ENCODE results near the gene NR2C2AP.
"Not testable (repeated sequence)": the region's sequence is repeated elsewhere in the genome, so short reads cannot be mapped to it uniquely, and the experiment has no call there.

NR2C2AP gene

DNA sequence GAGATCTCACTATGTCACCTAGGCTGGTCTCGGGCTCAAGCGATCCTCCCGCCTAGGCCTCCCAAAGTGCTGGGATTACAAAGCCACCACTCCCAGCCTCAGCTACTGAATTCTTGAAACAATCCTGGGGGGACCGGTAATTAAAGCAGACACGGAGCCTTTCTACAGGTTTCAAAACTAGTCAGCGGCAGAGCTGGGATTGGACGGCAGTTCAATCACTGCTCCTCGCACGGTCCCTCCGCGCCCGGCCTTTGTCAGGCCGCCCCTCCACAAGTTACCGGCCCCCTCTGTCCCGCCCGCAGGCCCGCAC is 11.5 kb downstream of the NR2C2AP start:
- in situ Hi-C loops (cut with HindIII; ENCODE audit: low sequenced_read_pairs), result no loop called here
- no peak for DNase-seq (ENCODE audit: low read depth, low spot score)
- H3K4me3 ChIP-seq (ENCODE audit: low read depth, low read length), result peak overlapping the region; percentile 99
- TF ChIP-seq, protein P1, sequence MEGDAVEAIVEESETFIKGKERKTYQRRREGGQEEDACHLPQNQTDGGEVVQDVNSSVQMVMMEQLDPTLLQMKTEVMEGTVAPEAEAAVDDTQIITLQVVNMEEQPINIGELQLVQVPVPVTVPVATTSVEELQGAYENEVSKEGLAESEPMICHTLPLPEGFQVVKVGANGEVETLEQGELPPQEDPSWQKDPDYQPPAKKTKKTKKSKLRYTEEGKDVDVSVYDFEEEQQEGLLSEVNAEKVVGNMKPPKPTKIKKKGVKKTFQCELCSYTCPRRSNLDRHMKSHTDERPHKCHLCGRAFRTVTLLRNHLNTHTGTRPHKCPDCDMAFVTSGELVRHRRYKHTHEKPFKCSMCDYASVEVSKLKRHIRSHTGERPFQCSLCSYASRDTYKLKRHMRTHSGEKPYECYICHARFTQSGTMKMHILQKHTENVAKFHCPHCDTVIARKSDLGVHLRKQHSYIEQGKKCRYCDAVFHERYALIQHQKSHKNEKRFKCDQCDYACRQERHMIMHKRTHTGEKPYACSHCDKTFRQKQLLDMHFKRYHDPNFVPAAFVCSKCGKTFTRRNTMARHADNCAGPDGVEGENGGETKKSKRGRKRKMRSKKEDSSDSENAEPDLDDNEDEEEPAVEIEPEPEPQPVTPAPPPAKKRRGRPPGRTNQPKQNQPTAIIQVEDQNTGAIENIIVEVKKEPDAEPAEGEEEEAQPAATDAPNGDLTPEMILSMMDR (IDR thresholded peaks at IDR 0.05; ENCODE audit: low read depth, low read length), result no peak

DNA sequence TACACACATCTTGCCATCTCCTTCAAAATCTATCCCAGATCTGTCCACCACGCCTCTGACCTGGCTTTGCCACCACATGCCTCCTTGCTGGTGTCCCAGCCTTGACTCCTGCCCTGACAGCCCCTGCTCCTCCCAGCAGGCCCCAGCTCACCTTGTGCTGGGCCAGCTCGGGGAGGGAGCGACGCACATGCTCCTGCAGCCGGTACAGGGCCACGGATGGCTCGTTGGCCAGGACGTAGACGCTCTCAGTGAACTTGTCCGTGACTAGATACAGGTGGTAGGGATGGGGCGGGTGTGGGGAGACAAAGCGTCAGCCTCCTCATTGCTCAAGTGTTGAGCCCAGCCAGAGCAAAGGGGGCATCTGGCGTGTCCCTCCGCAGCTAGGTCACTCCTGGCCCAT is 16.5 kb downstream of the NR2C2AP start:
- no peak for DNase-seq (ENCODE audit: low read depth, low spot score)
- in situ Hi-C loops (cut with HindIII; ENCODE audit: low sequenced_read_pairs), result no loop called here
- no peak overlapping the region for H3K4me3 ChIP-seq (ENCODE audit: low read depth, low read length)
- TF ChIP-seq, protein P1 (IDR thresholded peaks at IDR 0.05; ENCODE audit: low read depth, low read length), result no peak

DNA sequence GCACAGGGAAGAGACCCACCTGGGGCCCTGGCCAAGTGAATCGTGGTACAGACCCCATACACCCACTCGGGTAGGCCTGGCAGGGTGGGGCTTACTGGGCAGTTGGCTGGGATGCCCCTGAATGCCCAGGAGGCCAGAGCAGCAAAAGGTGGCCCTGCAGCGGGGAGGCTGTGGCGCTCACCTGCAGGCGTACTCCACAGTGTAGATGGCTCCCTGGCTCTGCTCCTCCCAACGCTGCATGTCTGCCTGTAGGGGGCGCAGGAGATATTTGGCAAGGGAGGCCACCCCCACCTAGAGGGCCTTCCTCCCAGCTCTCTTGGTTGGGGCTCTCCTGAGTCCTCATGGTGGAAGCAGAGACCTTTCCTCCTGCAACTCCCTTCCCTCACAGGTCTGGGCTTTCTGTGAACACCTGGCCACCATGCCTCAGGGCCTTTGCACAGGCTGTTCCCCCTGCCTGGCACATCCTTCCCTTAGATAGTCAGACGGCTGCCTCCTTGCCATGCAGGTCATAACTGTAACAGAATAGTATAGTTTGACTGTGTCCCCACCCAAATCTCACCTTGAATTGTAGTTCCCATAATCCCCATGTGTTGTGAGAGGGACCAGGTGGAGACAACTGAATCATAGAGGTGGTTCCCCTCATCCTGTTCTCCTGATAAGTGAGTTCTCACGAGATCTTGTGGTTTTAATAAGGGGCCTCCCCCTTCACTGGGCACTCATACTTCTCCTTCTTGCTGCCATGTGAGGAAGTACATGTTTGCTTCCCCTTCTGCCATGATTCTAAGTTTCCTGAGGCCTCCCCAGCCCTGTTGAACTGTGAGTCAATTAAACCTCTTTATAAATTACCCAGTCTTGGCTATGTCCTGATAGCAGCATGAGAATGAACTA is 17.1 kb downstream of the NR2C2AP start:
- no peak overlapping the region for H3K4me3 ChIP-seq (ENCODE audit: low read depth, low read length)
- TF ChIP-seq, protein P1 (IDR thresholded peaks at IDR 0.05; ENCODE audit: low read depth, low read length), result peak; percentile 72
- in situ Hi-C loops (cut with HindIII; ENCODE audit: low sequenced_read_pairs), result no loop called here
- DNase-seq (ENCODE audit: low read depth, low spot score), result no peak

DNA sequence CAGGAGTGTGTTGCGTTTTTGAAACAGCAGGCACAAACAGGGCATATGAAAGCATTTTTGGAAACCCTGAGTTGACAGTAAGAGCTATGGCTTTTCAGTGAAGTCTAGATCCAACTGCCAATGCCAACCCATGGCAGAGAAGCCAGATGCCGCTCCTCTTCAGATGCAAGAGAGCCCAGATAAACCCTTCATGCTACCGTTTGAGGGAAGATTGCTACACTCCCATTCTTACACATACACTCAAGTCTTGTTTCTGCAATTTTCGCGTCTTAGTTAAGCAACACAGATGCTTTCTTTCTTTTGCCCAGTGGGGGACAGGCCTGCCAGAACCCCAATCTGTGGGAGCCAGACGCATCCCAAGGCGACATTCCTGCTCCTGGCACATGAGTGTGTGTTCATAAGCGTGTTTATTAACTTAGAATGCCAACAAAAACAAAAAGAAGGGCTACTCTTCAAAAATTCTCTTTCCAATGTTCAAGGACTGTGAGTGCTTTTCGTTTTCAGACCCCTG is 21.7 kb downstream of the NR2C2AP start:
- TF ChIP-seq, protein P1 (IDR thresholded peaks at IDR 0.05; ENCODE audit: low read depth, low read length), result no peak
- in situ Hi-C loops (cut with HindIII; ENCODE audit: low sequenced_read_pairs), result no loop called here
- H3K4me3 ChIP-seq (ENCODE audit: low read depth, low read length), result no peak overlapping the region
- no peak for DNase-seq (ENCODE audit: low read depth, low spot score)

DNA sequence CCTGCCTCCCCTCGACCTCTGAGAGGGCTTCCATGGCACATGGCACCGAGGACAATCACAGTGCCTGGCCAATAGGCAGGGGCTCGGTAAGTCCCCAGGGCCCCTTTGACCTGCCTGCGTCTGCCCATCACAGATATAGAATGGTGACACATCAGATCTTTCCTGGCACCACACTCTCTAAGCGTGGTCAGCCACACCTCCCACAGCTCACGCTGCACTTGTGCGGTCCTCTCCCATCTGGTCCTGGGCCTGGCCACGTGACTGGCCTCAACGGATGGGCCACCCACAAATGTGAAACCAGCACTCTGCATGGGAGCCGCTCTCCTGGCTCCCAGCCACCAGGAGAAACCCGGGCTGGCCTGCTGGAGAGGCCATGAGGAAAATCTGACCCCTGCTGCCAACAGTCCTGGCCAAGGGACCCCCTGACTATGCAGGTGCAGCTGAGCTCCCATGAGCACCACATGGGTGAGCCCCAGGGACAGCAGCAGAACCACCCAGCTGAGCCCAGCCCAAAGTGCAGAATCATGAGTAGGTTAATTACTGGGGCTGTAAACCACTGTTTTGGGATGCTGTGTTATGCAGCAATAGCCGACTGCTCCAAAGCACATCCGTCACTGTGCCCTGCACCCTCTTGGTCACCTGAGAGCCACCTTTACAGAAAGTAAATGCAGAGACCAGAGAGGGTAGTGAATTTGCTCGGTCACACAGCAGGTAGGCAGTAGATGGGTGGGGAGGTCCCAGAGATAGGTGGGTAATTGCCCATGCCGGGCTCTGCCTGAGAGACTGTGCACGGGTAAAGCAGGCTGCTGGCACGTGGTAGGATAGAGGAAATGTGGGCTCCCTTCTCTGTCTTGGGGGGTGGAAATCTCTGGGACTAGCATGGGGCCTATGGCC is 23.4 kb downstream of the NR2C2AP start:
- no peak overlapping the region for H3K4me3 ChIP-seq (ENCODE audit: low read depth, low read length)
- TF ChIP-seq, protein P1 (IDR thresholded peaks at IDR 0.05; ENCODE audit: low read depth, low read length), result no peak
- DNase-seq (ENCODE audit: low read depth, low spot score), result no peak
- in situ Hi-C loops (cut with HindIII; ENCODE audit: low sequenced_read_pairs), result no loop called here

DNA sequence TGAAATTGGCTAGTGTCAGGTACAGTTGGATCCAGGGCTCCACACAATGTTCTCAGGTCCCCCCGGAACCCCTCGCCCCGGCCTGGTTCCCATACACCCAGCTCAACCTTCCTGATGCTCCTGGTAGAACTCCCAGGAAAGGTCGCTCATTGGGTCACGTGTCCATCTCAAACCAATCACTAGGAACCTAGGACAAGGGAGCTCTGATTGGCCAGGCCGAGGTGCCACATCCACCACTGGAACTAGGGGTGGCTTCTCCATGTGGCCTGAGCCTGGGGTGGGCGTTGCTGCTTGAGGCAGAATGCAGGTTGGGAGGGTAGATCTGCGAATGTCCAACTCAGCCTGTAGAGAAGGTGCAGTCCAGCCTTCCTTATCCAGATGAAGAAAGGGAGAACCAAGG is 26.3 kb downstream of the NR2C2AP start:
- no peak for DNase-seq (ENCODE audit: low read depth, low spot score)
- in situ Hi-C loops (cut with HindIII; ENCODE audit: low sequenced_read_pairs), result no loop called here
- H3K4me3 ChIP-seq (ENCODE audit: low read depth, low read length), result no peak overlapping the region
- TF ChIP-seq, protein P1 (IDR thresholded peaks at IDR 0.05; ENCODE audit: low read depth, low read length), result no peak

DNA sequence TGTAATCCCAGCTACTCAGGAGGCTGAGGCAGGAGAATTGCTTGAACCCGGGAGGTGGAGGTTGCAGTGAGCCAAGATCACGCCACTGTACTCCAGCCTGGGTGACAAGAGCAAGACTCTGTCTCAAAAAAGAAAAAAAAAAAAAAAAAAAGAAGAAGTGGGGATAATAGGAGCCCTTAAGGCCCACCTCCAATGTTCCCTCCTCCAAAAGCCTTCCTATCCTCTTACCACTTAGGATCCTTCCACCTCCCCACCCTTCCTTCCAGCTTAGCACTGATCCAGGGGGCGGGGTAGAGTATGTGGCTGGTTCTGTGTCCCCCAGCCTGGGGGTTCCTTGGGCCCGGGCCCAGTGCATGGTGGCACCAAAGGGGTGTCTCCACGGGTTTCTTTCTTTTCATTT is 30.0 kb downstream of the NR2C2AP start:
- in situ Hi-C loops (cut with HindIII; ENCODE audit: low sequenced_read_pairs); DNase-seq (ENCODE audit: low read depth, low spot score); H3K4me3 ChIP-seq (ENCODE audit: low read depth, low read length): not testable (repeated sequence)
